CD14-positive monocyte (primary cell): ENCODE results near the gene USO1. TPM values are rescaled to one million over a fixed set of nuclear protein-coding genes. Genes with fewer than 3 reads are reported as not detected.

Experiments used
- DNase-seq, 3 donors: peaks; one replicate each; pipeline ENCODE4 v3.0.0-alpha.2; 2011 to 2022
- H2AFZ ChIP-seq: 2 replicates; pipeline ENCODE4 v1.6.0; 2012; ENCODE audit warnings: mild to moderate bottlenecking, low read depth, low read length, inconsistent platforms; ENCODE audit not compliant: insufficient read depth, poor library complexity, severe bottlenecking
- H3K27ac ChIP-seq, 2 donors: 1 replicate in 1 of 2; 2 replicates in 1 of 2; pipeline ENCODE4 v1.5.1; 2012 to 2013; ENCODE audit warnings: low read length in 2 of 2, control low read depth in 1 of 2, inconsistent platforms in 1 of 2, low read depth in 1 of 2, mild to moderate bottlenecking in 1 of 2
- H3K27me3 ChIP-seq, 2 donors: one replicate each; pipeline versions ENCODE4 v1.6.0 to v1.6.1; 2011 to 2013; ENCODE audit warnings: low read length in 2 of 2; ENCODE audit not compliant: control insufficient read depth in 2 of 2, insufficient read depth in 2 of 2
- H3K36me3 ChIP-seq, 2 donors: replicated peaks in 1 of 2; 1 replicate in 1 of 2; 2 replicates in 1 of 2; pipeline versions ENCODE4 v1.5.1 to v1.6.1; 2012 to 2013; ENCODE audit warnings: low read length in 2 of 2, control low read depth in 1 of 2, inconsistent platforms in 1 of 2, mild to moderate bottlenecking in 1 of 2; ENCODE audit not compliant: insufficient read depth in 2 of 2, control insufficient read depth in 1 of 2
- H3K4me1 ChIP-seq, 2 donors: 1 replicate in 1 of 2; 2 replicates in 1 of 2; pipeline versions ENCODE4 v1.5.1 to v1.6.1; 2012 to 2013; ENCODE audit warnings: low read length in 2 of 2, control low read depth in 1 of 2, inconsistent platforms in 1 of 2, mild to moderate bottlenecking in 1 of 2, moderate library complexity in 1 of 2; ENCODE audit not compliant: insufficient read depth in 2 of 2, control insufficient read depth in 1 of 2
- H3K4me2 ChIP-seq: replicated peaks from 2 replicates; pipeline ENCODE3; 2012; ENCODE audit warnings: low read length, moderate library complexity, mild to moderate bottlenecking; ENCODE audit not compliant: poor library complexity, severe bottlenecking; ENCODE audit errors: extremely low read depth
- H3K4me3 ChIP-seq, 3 experiments: fragments of 200-600 bp in 1 of 3; sonication (generic) in 1 of 3; replicated peaks in 1 of 3; 1 replicate in 2 of 3; 2 replicates in 1 of 3; pipeline ENCODE4 v1.5.1; 2011 to 2013; ENCODE audit warnings: low read length in 3 of 3, mild to moderate bottlenecking in 3 of 3, control low read depth in 2 of 3, low read depth in 2 of 3, inconsistent platforms in 1 of 3, moderate library complexity in 1 of 3
- H3K79me2 ChIP-seq: 2 replicates; pipeline ENCODE4 v1.6.0; 2012; ENCODE audit warnings: mild to moderate bottlenecking, control low read depth, inconsistent platforms, low read length, moderate library complexity; ENCODE audit not compliant: insufficient read depth
- H3K9ac ChIP-seq: 2 replicates; pipeline ENCODE4 v1.6.0; 2017; ENCODE audit warnings: low read length, mild to moderate bottlenecking; ENCODE audit not compliant: insufficient read depth, poor library complexity, severe bottlenecking
- H3K9me3 ChIP-seq, 2 donors: replicated peaks in 1 of 2; 1 replicate in 1 of 2; 2 replicates in 1 of 2; pipeline versions ENCODE4 v1.5.1 to v1.6.1; 2012 to 2013; ENCODE audit warnings: low read length in 2 of 2, control low read depth in 1 of 2; ENCODE audit not compliant: control insufficient read depth in 1 of 2, insufficient read depth in 1 of 2
- H4K20me1 ChIP-seq: 2 replicates; pipeline ENCODE4 v1.6.0; 2012; ENCODE audit warnings: mild to moderate bottlenecking, low read length, control low read depth, moderate library complexity; ENCODE audit not compliant: insufficient read depth
- H3K27ac Mint-ChIP-seq, 7 donors: one replicate each; pipeline ENCODE4 v1.8.0; 2020; ENCODE audit warnings: mild to moderate bottlenecking in 7 of 7, mixed read lengths in 7 of 7, moderate library complexity in 6 of 7, inconsistent platforms in 2 of 7
- H3K27me3 Mint-ChIP-seq, 3 donors: one replicate each; pipeline ENCODE4 v1.8.0; 2021 to 2022; ENCODE audit warnings: low read depth in 3 of 3, mild to moderate bottlenecking in 3 of 3, mixed read lengths in 3 of 3, moderate library complexity in 3 of 3, inconsistent platforms in 1 of 3
- H3K36me3 Mint-ChIP-seq, 2 donors: one replicate each; pipeline ENCODE4 v1.8.0; 2020; ENCODE audit warnings: mixed read lengths in 2 of 2, inconsistent platforms in 1 of 2, mild to moderate bottlenecking in 1 of 2
- H3K4me1 Mint-ChIP-seq: one replicate; pipeline ENCODE4 v1.8.0; 2020; ENCODE audit warnings: mild to moderate bottlenecking, mixed read lengths
- H3K4me3 Mint-ChIP-seq, 2 donors: one replicate each; pipeline ENCODE4 v1.8.0; 2020; ENCODE audit warnings: mild to moderate bottlenecking in 2 of 2, mixed read lengths in 2 of 2, moderate library complexity in 1 of 2
- H3K9me3 Mint-ChIP-seq, 7 donors: one replicate each; pipeline ENCODE4 v1.8.0; 2020 to 2022; ENCODE audit warnings: mixed read lengths in 7 of 7, mild to moderate bottlenecking in 6 of 7, moderate library complexity in 6 of 7, inconsistent platforms in 2 of 7
- CTCF ChIP-seq: fragments of 200-600 bp; IDR thresholded peaks from one replicate; pipeline ENCODE4 v1.8.0; 2022; ENCODE audit warnings: antibody characterized with exemption, mild to moderate bottlenecking
- WGBS: methylation state at CpG from one replicate; pipeline ENCODE4 v1.1.5; 2013; ENCODE audit warnings: missing lambda C conversion rate; ENCODE audit not compliant: insufficient coverage; 5-methylcytosine and 5-hydroxymethylcytosine counted together
- intact Hi-C, 2 donors: fragments of 100-400 bp; cut with micrococcal nuclease; formaldehyde crosslinking; loops; one replicate each; pipeline versions ENCODE4 v1.15.0 to v1.15.1; 2023
- polyA plus RNA-seq, 3 donors: library from polyadenylated mRNA; depleted of rRNA in 1 of 3; unstranded in 2 of 3; stranded (reverse) in 1 of 3; fragments of 300-500 nt in 2 of 3; fragments of >200 nt in 1 of 3; fragmentation: Illumina TruSeq in 2 of 3; gene quantifications; 1 replicate in 2 of 3; 2 replicates in 1 of 3; pipeline ENCODE4 v1.2.3, GENCODE V29; 2012 to 2021

USO1 gene
- polyA plus RNA-seq, 3 donors: 15.4 to 26.9 (median 17.5) TPM

- Mint-ChIP-seq H3K27ac (no peak overlapping the region), H3K36me3 (peaks cover 0 to 2% of the 10 kb centered on the region in 2 donors), H3K27me3 (no peaks in the 10 kb centered on the region), H3K4me1 (peaks cover 13% of the 10 kb centered on the region), H3K4me3 (no peak overlapping the region), H3K9me3 (peaks cover 0 to 1% (median 0%) of the 10 kb centered on the region in 7 donors)
- WGBS: 94% methylated on average over 2 of the region's 4 CpGs
- intact Hi-C loops: no loop called here
- Histone ChIP-seq H3K4me2 (no peak overlapping the region), H3K79me2 (no peaks in the 10 kb centered on the region), H3K9me3 (no peaks in the 10 kb centered on the region), H2AFZ (no peak overlapping the region), H3K4me1 (peaks cover 15% of the 10 kb centered on the region in 2 donors), H3K27me3 (no peaks in the 10 kb centered on the region), H3K9ac (no peak overlapping the region), H3K36me3 (no peaks in the 10 kb centered on the region), H3K4me3 (no peak overlapping the region), H4K20me1 (no peaks in the 10 kb centered on the region), H3K27ac (no peak overlapping the region)
- DNase-seq: no peak
- TF ChIP-seq CTCF: no peak
These were observed 21.4 kb upstream of the USO1 start for GRCh38 chr4:75702919-75703411.

GRCh38 chr4:75705198-75705977, 19.0 kb upstream of the USO1 start:
- Histone ChIP-seq H4K20me1 (no peaks in the 10 kb centered on the region), H2AFZ (no peak overlapping the region), H3K9ac (no peak overlapping the region), H3K36me3 (no peaks in the 10 kb centered on the region), H3K27me3 (no peaks in the 10 kb centered on the region), H3K79me2 (no peaks in the 10 kb centered on the region), H3K9me3 (no peaks in the 10 kb centered on the region), H3K4me3 (no peak overlapping the region), H3K4me2 (no peak overlapping the region), H3K4me1 (peaks cover 0 to 2% of the 10 kb centered on the region in 2 donors), H3K27ac (no peak overlapping the region)
- H3K4me1 Mint-ChIP-seq: peaks cover 8% of the 10 kb centered on the region
- peaks cover 0 to 2% of the 10 kb centered on the region in 2 donors for H3K36me3 Mint-ChIP-seq
- no peak for DNase-seq
- TF ChIP-seq CTCF: no peak
- peaks cover 0 to 1% (median 0%) of the 10 kb centered on the region in 3 donors for H3K27me3 Mint-ChIP-seq
- peaks cover 0 to 1% (median 0%) of the 10 kb centered on the region in 7 donors for H3K9me3 Mint-ChIP-seq
- no peak overlapping the region for H3K4me3 Mint-ChIP-seq
- 100% methylated on average over 2 of the region's 6 CpGs for WGBS
- peak overlapping the region in 1 of 7 donors; percentile 40 for H3K27ac Mint-ChIP-seq
- intact Hi-C loops: no loop called here
